Naive thymus-derived CD4-positive, alpha-beta T cell (primary cell): Measurements from ENCODE around the gene L2HGDH. TPM values are rescaled to one million over a fixed set of nuclear protein-coding genes. Genes with fewer than 3 reads are reported as not detected.
A peak's percentile ranks its signal among the peaks of the same experiment; 100 is the strongest.

Source experiments
- ATAC-seq: fragments of 150-1000 bp; cut with Tn5 transposase; 2 replicates; pipeline ENCODE4 v1.10.0; 2021; ENCODE audit warnings: mild to moderate bottlenecking, moderate library complexity
- CTCF ChIA-PET: fragments of 350-600 bp; sonication (Branson Sonifier 250); formaldehyde crosslinking; loops from one replicate; lab custom pipeline; 2021; ENCODE audit warnings: antibody characterized with exemption; lab: Charles Lee
- POLR2A ChIA-PET: fragments of 350-600 bp; sonication (Branson Sonifier 250); formaldehyde crosslinking; loops from one replicate; lab custom pipeline; 2021; ENCODE audit warnings: antibody characterized with exemption, inconsistent platforms; lab: Charles Lee
- DNase-seq, 9 donors: peaks; one replicate each; pipeline versions ENCODE4 v3.0.0 to v3.0.0-alpha.2; 2020 to 2022; ENCODE audit warnings: mixed read lengths in 1 of 9
- H3K27ac ChIP-seq: one replicate; pipeline ENCODE4 v1.7.0; 2013; ENCODE audit warnings: mild to moderate bottlenecking, low read depth, low read length, moderate library complexity
- H3K27me3 ChIP-seq, 2 donors: one replicate each; pipeline ENCODE4 v1.7.0; 2013; ENCODE audit warnings: low read length in 2 of 2, mild to moderate bottlenecking in 2 of 2, moderate library complexity in 2 of 2; ENCODE audit not compliant: control insufficient read depth in 2 of 2, insufficient read depth in 2 of 2
- H3K36me3 ChIP-seq, 3 experiments: 1 replicate in 2 of 3; 2 replicates in 1 of 3; pipeline ENCODE4 v1.7.0; 2013; ENCODE audit warnings: low read length in 3 of 3, mild to moderate bottlenecking in 3 of 3, moderate library complexity in 1 of 3; ENCODE audit not compliant: insufficient read depth in 3 of 3, control insufficient read depth in 2 of 3
- H3K4me1 ChIP-seq, 2 donors: one replicate each; pipeline ENCODE4 v1.7.0; 2013; ENCODE audit warnings: low read length in 2 of 2, mild to moderate bottlenecking in 2 of 2, moderate library complexity in 1 of 2; ENCODE audit not compliant: control insufficient read depth in 2 of 2, insufficient read depth in 2 of 2
- H3K4me3 ChIP-seq: 2 replicates; pipeline ENCODE4 v1.7.0; 2013; ENCODE audit warnings: mild to moderate bottlenecking, low read length
- H3K9me3 ChIP-seq, 3 experiments: 1 replicate in 2 of 3; 2 replicates in 1 of 3; pipeline ENCODE4 v1.7.0; 2013; ENCODE audit warnings: low read length in 3 of 3; ENCODE audit not compliant: control insufficient read depth in 2 of 3
- H3K27ac Mint-ChIP-seq, 9 donors: one replicate each; pipeline ENCODE4 v1.8.0; 2020 to 2022; ENCODE audit warnings: mixed read lengths in 9 of 9, mild to moderate bottlenecking in 8 of 9, moderate library complexity in 5 of 9, inconsistent platforms in 2 of 9
- H3K27me3 Mint-ChIP-seq, 5 donors: one replicate each; pipeline ENCODE4 v1.8.0; 2021 to 2022; ENCODE audit warnings: mixed read lengths in 5 of 5, mild to moderate bottlenecking in 1 of 5
- H3K36me3 Mint-ChIP-seq, 5 donors: one replicate each; pipeline ENCODE4 v1.8.0; 2020 to 2022; ENCODE audit warnings: mixed read lengths in 5 of 5, mild to moderate bottlenecking in 3 of 5, inconsistent platforms in 1 of 5
- H3K4me1 Mint-ChIP-seq, 7 donors: one replicate each; pipeline ENCODE4 v1.8.0; 2020 to 2022; ENCODE audit warnings: mixed read lengths in 7 of 7, mild to moderate bottlenecking in 3 of 7, inconsistent platforms in 1 of 7
- H3K4me3 Mint-ChIP-seq, 10 donors: one replicate each; pipeline ENCODE4 v1.8.0; 2020 to 2022; ENCODE audit warnings: mild to moderate bottlenecking in 10 of 10, mixed read lengths in 10 of 10, moderate library complexity in 6 of 10, inconsistent platforms in 2 of 10
- H3K9me3 Mint-ChIP-seq, 11 donors: one replicate each; pipeline ENCODE4 v1.8.0; 2020 to 2022; ENCODE audit warnings: mixed read lengths in 11 of 11, mild to moderate bottlenecking in 4 of 11, inconsistent platforms in 1 of 11, moderate library complexity in 1 of 11
- intact Hi-C, 2 donors: fragments of 100-400 bp; cut with micrococcal nuclease; formaldehyde crosslinking; loops; one replicate each; pipeline ENCODE4 v1.15.1; 2023
- polyA plus RNA-seq, 2 donors: library from polyadenylated mRNA; unstranded; fragments of 300-500 nt; fragmentation: Illumina TruSeq; gene quantifications; one replicate each; pipeline ENCODE4 v1.2.3, GENCODE V29; 2021
- total RNA-seq, 6 experiments: library from RNA in 5 of 6; stranded (reverse) in 5 of 6; gene quantifications; 1 replicate in 5 of 6; 2 replicates in 1 of 6; pipeline ENCODE4 v1.2.3 and lab custom pipeline; 2021 to 2026

L2HGDH gene
- total and polyA plus RNA-seq, 7 experiments from 2014 or later: 3.0 to 10.1 (median 4.8) TPM

DNA sequence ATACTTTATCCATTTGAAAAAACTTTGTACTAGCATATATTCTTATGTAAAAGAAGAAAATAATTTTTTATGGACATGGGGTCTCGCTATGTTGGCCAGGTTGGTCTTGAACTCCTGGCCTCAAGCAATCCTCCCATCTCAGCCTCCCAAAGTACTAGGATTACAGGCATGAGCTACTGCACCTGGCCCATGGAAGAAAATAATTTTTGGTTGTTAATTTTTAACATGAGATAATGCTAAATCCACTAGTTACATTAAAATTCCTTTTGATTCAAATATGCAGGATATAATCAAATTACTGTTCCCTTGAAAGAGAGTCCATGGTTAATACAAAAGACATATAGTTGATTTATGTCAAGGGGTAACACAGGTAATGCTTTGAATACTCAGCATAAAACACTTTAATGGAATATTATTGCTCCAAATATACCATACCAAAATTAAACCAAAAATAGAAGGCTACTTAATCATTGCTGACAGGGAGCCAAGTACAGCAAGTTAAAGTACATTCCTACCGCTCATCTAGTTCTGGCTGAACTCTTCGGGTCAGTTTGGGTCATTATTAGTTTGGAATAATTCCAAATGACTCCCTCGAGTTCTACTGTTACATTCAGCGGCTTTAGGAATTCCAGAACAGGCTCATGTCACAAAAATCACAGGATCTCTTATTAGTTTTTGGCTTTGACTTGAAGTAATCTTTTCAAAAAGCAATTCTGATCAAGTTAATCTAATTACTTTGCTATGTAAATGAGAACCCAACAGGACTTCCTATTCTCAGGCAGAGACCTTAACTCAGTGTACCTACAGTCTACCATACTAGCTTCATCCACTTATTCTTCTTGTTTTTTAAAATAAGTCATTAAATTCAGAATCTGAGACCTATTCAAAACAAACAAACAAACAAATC, 86.7 kb downstream of the L2HGDH start:
- Histone ChIP-seq H3K4me1 (peaks cover 9 to 17% of the 10 kb centered on the region in 2 donors), H3K4me3 (no peak overlapping the region), H3K36me3 (no peaks in the 10 kb centered on the region), H3K27me3 (no peaks in the 10 kb centered on the region), H3K9me3 (no peaks in the 10 kb centered on the region), H3K27ac (no peak overlapping the region)
- DNase-seq (no peak), ATAC-seq (no peak)
- peak overlapping the region in 5 of 10 donors; percentile 10 to 59 (median 43) for H3K4me3 Mint-ChIP-seq
- H3K27me3 Mint-ChIP-seq: no peaks in the 10 kb centered on the region
- intact Hi-C loops: no loop called here
- H3K27ac Mint-ChIP-seq: peak overlapping the region in 8 of 9 donors; percentile 44 to 82 (median 70)
- H3K36me3 Mint-ChIP-seq: peaks cover 0 to 19% (median 9%) of the 10 kb centered on the region in 5 donors
- H3K4me1 Mint-ChIP-seq: peaks cover 42 to 92% (median 78%) of the 10 kb centered on the region in 7 donors
- peaks cover 0 to 5% (median 0%) of the 10 kb centered on the region in 11 donors for H3K9me3 Mint-ChIP-seq
- ChIA-PET POLR2A (interaction anchor here (0.6 kb wide), 1 partner anchor 1374 kb away, joined by 3 read pairs; no protein-coding TSS in a partner anchor), CTCF (interaction anchor here (0.7 kb wide), 1 partner anchor 333 kb away, joined by 3 read pairs; the partner anchor contains the start of gene ARF6)

- Mint-ChIP-seq H3K36me3 (peaks cover 0 to 14% (median 11%) of the 10 kb centered on the region in 5 donors), H3K27me3 (no peaks in the 10 kb centered on the region), H3K9me3 (no peaks in the 10 kb centered on the region), H3K27ac (peak overlapping the region in 6 of 9 donors; percentile 14 to 80 (median 36)), H3K4me3 (peak overlapping the region in 5 of 10 donors; percentile 21 to 33 (median 26)), H3K4me1 (peaks cover 25 to 84% (median 64%) of the 10 kb centered on the region in 7 donors)
- Histone ChIP-seq H3K4me3 (no peak overlapping the region), H3K4me1 (peaks cover 6 to 9% of the 10 kb centered on the region in 2 donors), H3K27me3 (no peaks in the 10 kb centered on the region), H3K9me3 (no peaks in the 10 kb centered on the region), H3K36me3 (no peaks in the 10 kb centered on the region), H3K27ac (no peak overlapping the region)
- ATAC-seq (no peak), DNase-seq (no peak)
- intact Hi-C loops: no loop called here
- CTCF ChIA-PET: no interaction called here
- POLR2A ChIA-PET: no interaction called here
Observed at GRCh38 chr14:50222055-50222613, 89.9 kb downstream of the L2HGDH start.

DNA sequence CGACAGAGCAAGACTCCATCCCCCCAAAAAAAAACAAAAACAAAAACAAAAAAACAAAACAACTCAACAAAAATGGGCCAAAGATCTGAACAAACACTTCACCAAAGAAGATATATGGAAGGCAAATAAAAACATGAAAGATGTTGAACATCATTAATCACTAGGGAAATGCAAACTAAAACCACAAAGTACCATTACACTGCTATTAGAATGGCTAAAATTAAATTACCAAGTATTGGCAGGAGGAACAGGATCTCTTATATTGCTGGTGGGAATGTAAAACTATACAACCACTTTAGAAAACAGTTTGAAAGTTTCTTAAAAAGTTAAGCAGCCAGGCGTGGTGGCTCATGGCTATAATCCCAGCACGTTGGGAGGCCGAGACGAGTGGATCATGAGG, 93.5 kb downstream of the L2HGDH start:
- H3K27ac ChIP-seq: no peak overlapping the region
- peaks cover 16 to 65% (median 54%) of the 10 kb centered on the region in 7 donors for H3K4me1 Mint-ChIP-seq
- ChIA-PET CTCF (no interaction called here), POLR2A (no interaction called here)
- peaks cover 0 to 6% of the 10 kb centered on the region in 2 donors for H3K4me1 ChIP-seq
- H3K36me3 Mint-ChIP-seq: peaks cover 0 to 14% (median 11%) of the 10 kb centered on the region in 5 donors
- ATAC-seq (no peak), DNase-seq (no peak)
- no peak overlapping the region for H3K27ac Mint-ChIP-seq
- intact Hi-C loops: no loop called here
- no peaks in the 10 kb centered on the region for H3K27me3 ChIP-seq
- no peak overlapping the region for H3K4me3 Mint-ChIP-seq
- H3K9me3 Mint-ChIP-seq: no peaks in the 10 kb centered on the region
- H3K27me3 Mint-ChIP-seq: no peaks in the 10 kb centered on the region
- no peak overlapping the region for H3K4me3 ChIP-seq
- no peaks in the 10 kb centered on the region for H3K9me3 ChIP-seq
- no peaks in the 10 kb centered on the region for H3K36me3 ChIP-seq

DNA sequence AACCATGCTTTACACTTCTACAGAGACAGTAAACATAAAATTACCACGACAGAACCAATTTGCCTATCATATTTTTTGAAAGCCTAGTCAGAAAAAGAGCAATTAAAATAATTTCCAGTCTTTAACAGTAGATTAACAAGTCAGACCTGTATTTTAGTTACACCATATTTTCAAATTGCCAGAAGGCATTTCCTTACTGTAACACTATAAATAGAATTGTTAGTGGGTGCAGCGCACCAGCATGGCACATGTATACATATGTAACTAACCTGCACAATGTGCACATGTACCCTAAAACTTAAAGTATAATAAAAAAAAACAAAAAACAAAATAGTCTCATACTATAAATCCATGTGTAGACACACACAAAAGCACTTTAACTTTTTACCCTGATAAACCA, 96.6 kb downstream of the L2HGDH start:
- no peaks in the 10 kb centered on the region for H3K9me3 Mint-ChIP-seq
- intact Hi-C loops: loop anchor here in 1 of 2 donors (2.0 kb wide), 1 partner anchor 15 kb away; the partner anchor contains the start of gene SOS2
- H3K4me1 Mint-ChIP-seq: peaks cover 7 to 62% (median 45%) of the 10 kb centered on the region in 7 donors
- Histone ChIP-seq H3K27me3 (no peaks in the 10 kb centered on the region), H3K9me3 (no peaks in the 10 kb centered on the region), H3K27ac (no peak overlapping the region), H3K36me3 (no peaks in the 10 kb centered on the region), H3K4me1 (no peaks in the 10 kb centered on the region), H3K4me3 (no peak overlapping the region)
- ChIA-PET CTCF (interaction anchor here (0.6 kb wide), 1 partner anchor 81 kb away, joined by 3 read pairs; no protein-coding TSS in a partner anchor), POLR2A (no interaction called here)
- ATAC-seq: no peak
- DNase-seq: no peak
- H3K36me3 Mint-ChIP-seq: peaks cover 0 to 14% (median 12%) of the 10 kb centered on the region in 5 donors
- no peaks in the 10 kb centered on the region for H3K27me3 Mint-ChIP-seq
- no peak overlapping the region for H3K4me3 Mint-ChIP-seq
- H3K27ac Mint-ChIP-seq: no peak overlapping the region

DNA sequence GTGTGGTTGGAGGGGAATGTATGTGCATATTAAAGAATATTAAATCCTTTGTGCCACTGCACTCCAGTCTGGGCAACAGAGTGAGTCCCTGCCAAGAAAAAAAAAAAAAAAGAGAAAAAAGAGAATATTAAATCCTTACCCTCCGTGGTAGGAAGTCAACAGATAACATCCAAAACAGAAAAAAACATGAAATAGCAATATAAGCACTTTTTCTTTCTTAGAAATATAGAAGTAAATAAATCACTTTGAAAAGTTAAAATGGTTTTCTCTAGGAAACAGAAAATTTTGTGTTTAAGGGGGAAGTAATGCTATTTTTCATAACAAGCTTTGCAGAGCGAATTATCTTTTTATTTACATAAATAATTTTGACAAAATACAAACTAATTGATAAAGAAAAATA, 98.2 kb downstream of the L2HGDH start:
- POLR2A ChIA-PET: no interaction called here
- no peaks in the 10 kb centered on the region for H3K4me1 ChIP-seq
- no peak overlapping the region for H3K4me3 Mint-ChIP-seq

GRCh38 chr14:50212726-50213125, 99.3 kb downstream of the L2HGDH start:
- Histone ChIP-seq H3K4me1 (no peaks in the 10 kb centered on the region), H3K27me3 (no peaks in the 10 kb centered on the region), H3K27ac (no peak overlapping the region), H3K4me3 (no peak overlapping the region), H3K9me3 (no peaks in the 10 kb centered on the region), H3K36me3 (no peaks in the 10 kb centered on the region)
- Mint-ChIP-seq H3K4me1 (peaks cover 9 to 52% (median 37%) of the 10 kb centered on the region in 7 donors), H3K36me3 (peaks cover 0 to 13% (median 3%) of the 10 kb centered on the region in 5 donors), H3K9me3 (no peaks in the 10 kb centered on the region), H3K27ac (peak overlapping the region in 2 of 9 donors; percentile 45 to 69), H3K27me3 (no peaks in the 10 kb centered on the region), H3K4me3 (no peak overlapping the region)
- ChIA-PET POLR2A (interaction anchor here (0.7 kb wide), 1 partner anchor 85 kb away, joined by 3 read pairs; no protein-coding TSS in a partner anchor), CTCF (no interaction called here)
- intact Hi-C loops: no loop called here
- ATAC-seq: no peak
- DNase-seq: no peak

More for the DNA sequence above, 98.2 kb downstream of the L2HGDH start:
- H3K4me1 Mint-ChIP-seq: peaks cover 9 to 54% (median 41%) of the 10 kb centered on the region in 7 donors
- Histone ChIP-seq H3K4me3 (no peak overlapping the region), H3K9me3 (no peaks in the 10 kb centered on the region), H3K27me3 (no peaks in the 10 kb centered on the region), H3K27ac (no peak overlapping the region), H3K36me3 (no peaks in the 10 kb centered on the region)
- H3K9me3 Mint-ChIP-seq: no peaks in the 10 kb centered on the region
- ATAC-seq (no peak), DNase-seq (no peak)
- no peaks in the 10 kb centered on the region for H3K27me3 Mint-ChIP-seq
- peaks cover 0 to 13% (median 8%) of the 10 kb centered on the region in 5 donors for H3K36me3 Mint-ChIP-seq
- intact Hi-C loops: loop anchor here in 1 of 2 donors (2.0 kb wide), 1 partner anchor 17 kb away; the partner anchor contains the start of gene SOS2
- H3K27ac Mint-ChIP-seq: no peak overlapping the region
- CTCF ChIA-PET: no interaction called here
